Endothelial cell of umbilical vein (primary cell): Measurements from ENCODE around the gene MAGI1.

Experiments
- EZH2 ChIP-seq: IDR thresholded peaks from 2 replicates; pipeline ENCODE4 v1.6.1; 2012; ENCODE audit warnings: borderline replicate concordance, low read depth, mild to moderate bottlenecking, moderate library complexity, low read length, inconsistent platforms; ENCODE audit not compliant: severe bottlenecking
- FOS ChIP-seq: IDR thresholded peaks from 2 replicates; pipeline ENCODE4 v1.6.1; 2011; ENCODE audit warnings: mild to moderate bottlenecking, low read length, moderate library complexity, borderline replicate concordance; ENCODE audit not compliant: insufficient read depth
- JUN ChIP-seq: IDR thresholded peaks from 2 replicates; pipeline ENCODE4 v1.6.1; 2011; ENCODE audit warnings: borderline replicate concordance, low read depth; ENCODE audit not compliant: insufficient read length, insufficient read depth
- MYC ChIP-seq: IDR thresholded peaks from one replicate; pipeline ENCODE4 v1.6.1; 2011; ENCODE audit warnings: mild to moderate bottlenecking, low read depth, low read length
- POLR2A ChIP-seq: IDR thresholded peaks from 2 replicates; pipeline ENCODE4 v1.6.1; 2012; ENCODE audit warnings: low read depth, mild to moderate bottlenecking, control low read depth, low read length
- TF ChIP-seq, protein P1 (sequence below), 2 donors: IDR thresholded peaks; 1 replicate in 1 of 2; 2 replicates in 1 of 2; pipeline ENCODE4 v1.5.1; 2011; ENCODE audit warnings: low read length in 2 of 2, mild to moderate bottlenecking in 2 of 2, moderate library complexity in 2 of 2, control low read depth in 1 of 2, inconsistent platforms in 1 of 2, low read depth in 1 of 2; ENCODE audit not compliant: insufficient read depth in 1 of 2; ENCODE audit errors: extremely low read depth in 1 of 2
- TF ChIP-seq, protein P2 (sequence below): IDR thresholded peaks from 2 replicates; pipeline ENCODE4 v1.6.1; 2011; ENCODE audit not compliant: insufficient read depth, insufficient read length

DNA sequence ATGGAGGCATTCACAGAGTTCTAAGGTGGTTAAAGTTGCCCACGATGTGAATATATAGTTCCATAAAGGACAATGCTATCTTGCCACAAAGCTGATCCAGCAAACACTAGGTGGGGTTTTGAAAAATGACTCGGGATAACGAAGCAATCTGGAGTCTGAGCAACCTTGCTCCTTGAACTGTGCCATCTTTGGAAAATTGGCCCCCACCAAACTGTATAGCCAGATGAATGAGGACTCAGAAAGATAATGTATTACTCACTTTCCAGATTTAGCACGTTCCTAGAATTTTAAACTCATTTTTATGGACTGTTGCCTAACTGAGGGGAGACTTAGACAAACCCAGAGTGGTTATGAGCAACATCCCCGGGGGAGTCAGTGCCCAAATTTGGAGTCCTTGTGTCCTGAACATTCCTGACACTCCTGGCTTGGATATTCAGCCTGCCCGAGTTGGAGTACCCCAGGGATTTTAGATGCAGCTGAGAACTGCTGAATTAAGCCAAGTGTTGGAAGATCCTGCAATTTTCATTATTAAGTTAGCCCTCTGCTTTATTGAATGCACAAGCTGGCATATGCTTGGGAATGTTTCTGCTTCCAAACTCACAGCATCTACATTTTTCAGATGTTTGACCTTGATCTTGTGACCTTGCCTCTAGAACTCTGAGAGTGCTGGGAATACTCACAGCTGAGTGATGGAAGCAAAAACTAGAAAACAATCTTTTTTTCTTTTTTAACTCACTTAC, 8.8 kb upstream of the MAGI1 start:
- TF ChIP-seq, protein P1, sequence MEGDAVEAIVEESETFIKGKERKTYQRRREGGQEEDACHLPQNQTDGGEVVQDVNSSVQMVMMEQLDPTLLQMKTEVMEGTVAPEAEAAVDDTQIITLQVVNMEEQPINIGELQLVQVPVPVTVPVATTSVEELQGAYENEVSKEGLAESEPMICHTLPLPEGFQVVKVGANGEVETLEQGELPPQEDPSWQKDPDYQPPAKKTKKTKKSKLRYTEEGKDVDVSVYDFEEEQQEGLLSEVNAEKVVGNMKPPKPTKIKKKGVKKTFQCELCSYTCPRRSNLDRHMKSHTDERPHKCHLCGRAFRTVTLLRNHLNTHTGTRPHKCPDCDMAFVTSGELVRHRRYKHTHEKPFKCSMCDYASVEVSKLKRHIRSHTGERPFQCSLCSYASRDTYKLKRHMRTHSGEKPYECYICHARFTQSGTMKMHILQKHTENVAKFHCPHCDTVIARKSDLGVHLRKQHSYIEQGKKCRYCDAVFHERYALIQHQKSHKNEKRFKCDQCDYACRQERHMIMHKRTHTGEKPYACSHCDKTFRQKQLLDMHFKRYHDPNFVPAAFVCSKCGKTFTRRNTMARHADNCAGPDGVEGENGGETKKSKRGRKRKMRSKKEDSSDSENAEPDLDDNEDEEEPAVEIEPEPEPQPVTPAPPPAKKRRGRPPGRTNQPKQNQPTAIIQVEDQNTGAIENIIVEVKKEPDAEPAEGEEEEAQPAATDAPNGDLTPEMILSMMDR (IDR thresholded peaks at IDR 0.05; ENCODE audit: extremely low read depth in 1 of 2, insufficient read depth in 1 of 2, low read depth in 1 of 2, low read length in 2 of 2) = no peak
- no peak for TF ChIP-seq POLR2A
- TF ChIP-seq, protein P2, sequence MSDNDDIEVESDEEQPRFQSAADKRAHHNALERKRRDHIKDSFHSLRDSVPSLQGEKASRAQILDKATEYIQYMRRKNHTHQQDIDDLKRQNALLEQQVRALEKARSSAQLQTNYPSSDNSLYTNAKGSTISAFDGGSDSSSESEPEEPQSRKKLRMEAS = no peak
- TF ChIP-seq MYC = no peak
- TF ChIP-seq FOS = no peak
- no peak for TF ChIP-seq EZH2
- TF ChIP-seq JUN = no peak
